ENCODE measurements around the gene UNKL. TPM values are rescaled to one million over a fixed set of nuclear protein-coding genes. Genes with fewer than 3 reads are reported as not detected.

Gene UNKL
- total and polyA plus RNA-seq, 3 donors from 2014 or later: 23.7 to 49.9 (median 49.2) TPM

GRCh38 chr16:1350691-1351090 lies 63.8 kb downstream of the UNKL start:
- H3K4me1 ChIP-seq: peaks cover 12% of the 10 kb centered on the region
- no peak overlapping the region for H3K27ac ChIP-seq
- no peaks in the 10 kb centered on the region for H3K27me3 ChIP-seq
- no peaks in the 10 kb centered on the region for H3K9me3 ChIP-seq
- intact Hi-C loops (cut with DNase I; ENCODE audit: low total_unique reads): no loop called here
- no peak for DNase-seq
- TF ChIP-seq CTCF (IDR thresholded peaks at IDR 0.05): no peak
- TF ChIP-seq POLR2A (IDR thresholded peaks at IDR 0.05): no peak
- H3K36me3 ChIP-seq (ENCODE audit: low read depth, missing control alignments): no peaks in the 10 kb centered on the region
- H3K4me3 ChIP-seq: peak overlapping the region in 1 of 2 donors; percentile 93
- WGBS, 2 donors: 78 to 100% methylated on average over 1 to 19 of the region's 19 CpGs

- Histone ChIP-seq H3K9me3 (no peaks in the 10 kb centered on the region), H3K27ac (no peak overlapping the region), H3K4me1 (peaks cover 13% of the 10 kb centered on the region), H3K4me3 (no peak overlapping the region), H3K36me3 (ENCODE audit: low read depth, missing control alignments) (no peaks in the 10 kb centered on the region), H3K27me3 (no peaks in the 10 kb centered on the region)
- TF ChIP-seq CTCF (IDR thresholded peaks at IDR 0.05): no peak
- TF ChIP-seq POLR2A (IDR thresholded peaks at IDR 0.05): no peak
- DNase-seq: no peak
- intact Hi-C loops (cut with DNase I; ENCODE audit: low total_unique reads): no loop called here
- WGBS, 2 donors: 89 to 90% methylated on average over 15 to 17 of the region's 17 CpGs
Measured at GRCh38 chr16:1349951-1350350, 64.6 kb downstream of the UNKL start.

GRCh38 chr16:1349351-1349750 lies 65.2 kb downstream of the UNKL start:
- DNase-seq: no peak
- Histone ChIP-seq H3K27ac (no peak overlapping the region), H3K9me3 (no peaks in the 10 kb centered on the region), H3K4me1 (peaks cover 14% of the 10 kb centered on the region), H3K4me3 (no peak overlapping the region), H3K36me3 (ENCODE audit: low read depth, missing control alignments) (no peaks in the 10 kb centered on the region), H3K27me3 (no peaks in the 10 kb centered on the region)
- intact Hi-C loops (cut with DNase I; ENCODE audit: low total_unique reads): no loop called here
- WGBS, 2 donors: 86 to 89% methylated on average over 16 of the region's 16 CpGs
- TF ChIP-seq CTCF (IDR thresholded peaks at IDR 0.05) (no peak), POLR2A (IDR thresholded peaks at IDR 0.05) (no peak)

GRCh38 chr16:1348926-1349325 lies 65.6 kb downstream of the UNKL start:
- WGBS, 2 donors: 77 to 91% methylated on average over 7 to 14 of the region's 14 CpGs
- no peaks in the 10 kb centered on the region for H3K9me3 ChIP-seq

More at GRCh38 chr16:1348926-1349325, 65.6 kb downstream of the UNKL start:
- H3K27me3 ChIP-seq: no peaks in the 10 kb centered on the region
- H3K4me1 ChIP-seq: peaks cover 18% of the 10 kb centered on the region
- H3K36me3 ChIP-seq (ENCODE audit: low read depth, missing control alignments): no peaks in the 10 kb centered on the region
- no peak for TF ChIP-seq CTCF (IDR thresholded peaks at IDR 0.05)
- no peak for TF ChIP-seq POLR2A (IDR thresholded peaks at IDR 0.05)
- intact Hi-C loops (cut with DNase I; ENCODE audit: low total_unique reads): no loop called here
- no peak overlapping the region for H3K27ac ChIP-seq
- DNase-seq: no peak
- no peak overlapping the region for H3K4me3 ChIP-seq
